Activated effector memory CD4-positive, alpha-beta T cell treated with Interleukin-2 at 50 U/mL for 16 hours (primary cell): Measurements from ENCODE around the gene KLF3.

Source experiments
- DNase-seq: peaks from one replicate; pipeline ENCODE4 v3.0.0-alpha.2; 2020

Gene KLF3

DNA sequence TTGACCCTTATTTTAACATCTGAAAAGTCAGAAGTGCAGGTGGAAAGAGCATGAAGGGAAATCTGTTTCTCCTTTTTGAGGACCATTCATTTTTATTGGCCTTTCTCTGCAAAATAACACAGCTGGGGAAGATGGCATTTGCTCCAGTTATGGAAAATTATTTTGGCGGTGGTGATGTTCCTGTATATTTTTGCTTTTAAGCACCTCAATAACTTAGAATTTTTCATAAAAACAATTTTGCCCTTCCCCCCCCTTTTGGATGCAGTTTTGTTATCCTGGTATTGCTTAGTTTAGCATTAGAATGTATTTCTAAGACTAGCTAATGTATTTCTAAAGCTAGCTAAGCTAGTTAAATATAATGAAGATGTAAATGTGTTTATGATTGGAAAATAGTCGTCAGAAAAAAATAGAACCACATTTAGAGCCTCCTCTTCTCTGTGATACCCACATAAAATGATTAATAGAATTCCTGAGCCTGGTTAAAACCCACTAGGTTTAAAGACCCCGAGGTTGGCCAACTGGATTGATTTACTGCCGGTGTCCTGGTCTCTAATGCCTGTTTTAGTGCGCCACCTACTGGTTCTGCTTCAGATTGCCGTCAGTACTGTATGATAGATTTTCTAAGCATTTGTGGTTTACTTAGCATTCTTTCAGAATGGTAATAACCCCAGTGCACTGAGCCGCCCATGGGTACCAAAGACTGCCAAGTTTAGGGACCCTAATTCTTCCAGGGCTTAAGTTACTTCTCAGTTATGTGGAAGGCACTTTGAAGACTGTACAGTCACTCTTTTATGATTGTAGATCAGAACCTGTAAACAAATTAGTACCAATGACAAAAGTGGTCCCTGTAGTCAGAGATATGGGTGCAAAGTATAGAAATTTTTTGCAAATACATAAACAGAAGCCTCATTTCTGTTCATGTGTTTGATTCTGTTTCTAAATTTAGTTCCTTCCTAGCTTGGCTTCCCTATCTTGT, 11.4 kb downstream of the KLF3 start:
- DNase-seq: peak; percentile 63

DNA sequence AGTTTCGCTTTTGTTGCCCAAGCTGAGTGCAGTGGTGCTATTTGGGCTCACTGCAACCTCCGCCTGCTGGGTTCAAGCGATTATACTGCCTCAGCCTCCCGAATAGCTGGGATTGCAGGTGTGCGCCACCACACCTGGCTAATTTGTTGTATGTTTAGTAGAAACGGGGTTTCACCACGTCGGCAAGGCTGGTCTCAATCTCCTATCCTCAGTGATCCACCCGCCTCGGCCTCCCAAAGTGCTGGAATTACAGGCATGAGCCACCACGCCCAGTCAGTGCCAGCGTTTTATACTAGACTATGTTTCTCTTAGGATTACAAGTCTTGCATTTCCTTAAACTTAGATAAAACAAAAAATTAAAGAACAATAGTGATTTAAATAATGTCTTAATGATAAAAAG, 13.0 kb downstream of the KLF3 start:
- no peak for DNase-seq

DNA sequence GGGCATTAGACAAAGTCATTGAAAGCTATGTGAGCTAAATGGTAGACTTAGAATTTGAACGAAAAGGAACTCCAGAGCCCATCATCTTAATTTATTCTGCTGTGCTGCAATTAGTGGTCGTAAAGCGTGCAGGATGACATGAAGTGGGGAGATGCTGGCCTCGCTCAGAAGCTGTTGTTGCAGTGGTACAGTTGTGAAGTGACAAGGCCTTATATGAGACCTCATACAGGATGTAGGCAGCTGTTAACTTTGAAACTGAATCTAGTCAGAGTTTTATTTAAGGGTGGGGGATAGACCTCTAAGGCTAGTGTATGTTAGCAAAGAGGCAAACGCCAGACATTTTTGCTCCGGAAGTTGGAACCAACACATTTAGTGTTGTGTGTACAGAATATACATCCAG, 13.4 kb downstream of the KLF3 start:
- no peak for DNase-seq

DNA sequence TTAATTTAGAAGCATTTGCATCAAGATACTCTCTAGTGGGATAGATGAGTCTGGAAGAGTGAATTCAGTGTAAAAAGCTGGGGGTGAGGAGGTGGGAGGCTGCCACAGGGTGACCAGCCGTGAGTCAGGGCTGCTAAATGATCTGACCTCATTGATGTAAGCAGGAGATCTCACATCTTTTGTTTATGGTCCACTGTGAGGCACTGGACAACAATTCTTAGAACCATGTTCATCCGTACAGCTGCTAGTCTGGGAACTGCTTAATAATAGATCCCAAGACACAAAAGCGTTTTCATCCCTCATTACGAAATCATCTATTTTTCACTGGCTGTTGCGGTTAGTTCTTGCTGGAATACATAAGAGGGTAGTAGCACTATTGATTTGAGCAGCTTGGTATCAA, 14.1 kb downstream of the KLF3 start:
- DNase-seq: no peak

DNA sequence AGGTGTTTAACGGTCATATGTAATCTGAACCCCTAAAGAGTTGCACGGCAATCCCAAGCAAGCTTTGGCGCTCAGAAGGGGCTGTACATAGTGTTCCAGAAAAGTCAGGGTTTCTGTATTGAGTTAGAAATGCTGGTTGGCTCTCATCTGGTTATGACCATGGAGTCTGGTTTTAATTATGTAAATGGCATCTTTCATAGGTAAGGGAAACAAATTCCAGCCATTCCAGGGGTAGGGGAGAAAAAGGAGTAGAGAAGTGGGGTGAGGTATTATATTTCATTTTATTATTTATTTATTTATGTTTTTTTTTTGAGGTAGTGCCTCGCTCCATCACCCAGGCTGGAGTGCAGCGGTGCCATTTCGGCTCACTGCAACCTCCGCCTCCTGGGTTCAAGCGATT, 15.9 kb downstream of the KLF3 start:
- no peak for DNase-seq

DNA sequence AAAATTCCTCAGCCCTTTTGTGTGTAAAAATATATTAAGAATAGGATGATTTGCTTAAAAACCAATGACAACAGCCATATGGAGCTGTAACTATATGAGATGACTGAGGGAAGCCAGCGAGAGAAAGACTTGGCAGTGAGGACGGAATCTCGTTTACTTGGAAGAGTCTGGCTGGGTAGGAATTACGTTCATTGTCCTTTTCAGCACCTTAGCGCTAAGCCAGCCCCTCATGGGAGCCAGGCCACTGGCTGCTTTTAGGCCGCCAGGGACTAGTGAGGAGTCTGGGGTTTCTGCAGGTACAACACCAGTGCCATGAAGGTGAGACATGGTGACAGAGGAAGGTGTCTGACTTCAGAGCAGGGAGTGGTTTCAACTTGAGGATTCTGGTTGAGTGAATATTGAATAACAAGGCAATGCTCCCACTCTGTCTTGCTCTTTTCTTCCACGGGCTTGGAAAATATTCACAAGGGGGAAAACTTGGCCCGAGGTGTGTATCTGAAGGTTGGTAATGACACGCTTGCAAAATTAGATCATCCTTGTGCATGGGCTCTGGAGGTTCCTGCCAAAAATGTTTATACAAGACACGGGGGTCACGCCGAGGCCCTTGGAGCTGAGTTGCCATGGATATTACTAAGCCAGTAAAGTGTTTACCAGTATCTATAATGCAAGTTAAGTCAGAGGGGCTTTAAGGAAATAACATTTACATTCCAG, 17.4 kb downstream of the KLF3 start:
- DNase-seq: no peak

DNA sequence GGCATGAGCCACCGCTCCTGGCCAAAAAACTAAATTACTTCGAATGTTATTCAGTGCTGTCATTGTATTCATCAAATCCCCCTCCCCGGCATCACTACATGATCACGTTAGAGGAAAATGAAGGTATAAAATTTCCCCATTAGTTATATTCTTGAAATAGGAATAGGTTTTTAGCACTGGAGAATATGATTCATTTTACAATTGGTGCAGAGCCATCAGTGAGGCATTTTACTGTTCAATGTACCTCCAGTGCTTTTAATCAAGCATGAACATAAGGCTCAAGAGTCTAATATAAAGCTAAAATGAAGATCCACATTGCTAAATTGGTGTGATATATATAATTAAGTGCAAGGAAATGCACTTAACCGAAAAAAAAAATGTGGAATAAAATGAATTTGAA, 18.3 kb downstream of the KLF3 start:
- no peak for DNase-seq

DNA sequence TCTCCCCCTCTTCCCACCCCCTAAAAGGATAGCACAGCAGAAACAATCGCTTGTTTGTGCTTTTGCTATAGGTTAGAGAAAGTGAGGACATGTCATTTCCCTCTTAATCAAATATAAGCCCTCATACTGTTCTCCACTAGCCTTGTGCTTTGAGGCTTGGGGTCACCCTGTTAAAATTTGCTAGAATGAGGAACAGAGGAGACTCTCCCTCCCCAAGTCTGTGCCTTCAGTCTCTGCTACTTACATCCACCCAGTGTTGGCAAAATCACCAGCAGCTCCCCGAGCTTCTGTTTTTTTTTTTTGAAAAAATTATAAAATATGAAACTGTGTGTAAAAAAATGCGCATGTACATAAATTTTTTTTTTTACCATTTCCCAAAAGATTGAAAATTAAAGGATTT, 19.3 kb downstream of the KLF3 start:
- DNase-seq: no peak

DNA sequence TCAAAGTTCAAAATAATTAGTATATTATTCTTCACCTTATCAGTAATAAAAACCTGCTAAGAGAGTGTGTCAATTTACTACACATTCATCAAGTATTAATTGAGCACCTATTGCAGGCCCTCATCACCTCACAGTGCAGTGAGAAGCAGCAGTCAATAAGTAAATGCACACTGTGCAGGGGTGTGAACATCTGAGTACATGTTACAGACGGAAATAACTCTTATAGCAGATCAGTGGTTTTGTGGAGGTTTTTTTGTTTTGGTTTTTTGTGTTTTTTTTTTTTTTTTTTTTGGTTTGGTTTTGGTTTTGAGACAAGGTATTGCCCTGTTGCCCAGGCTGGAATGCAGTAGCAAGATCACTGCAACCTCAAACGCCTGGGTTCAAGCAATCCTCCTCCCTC, 20.3 kb downstream of the KLF3 start:
- DNase-seq: no peak

DNA sequence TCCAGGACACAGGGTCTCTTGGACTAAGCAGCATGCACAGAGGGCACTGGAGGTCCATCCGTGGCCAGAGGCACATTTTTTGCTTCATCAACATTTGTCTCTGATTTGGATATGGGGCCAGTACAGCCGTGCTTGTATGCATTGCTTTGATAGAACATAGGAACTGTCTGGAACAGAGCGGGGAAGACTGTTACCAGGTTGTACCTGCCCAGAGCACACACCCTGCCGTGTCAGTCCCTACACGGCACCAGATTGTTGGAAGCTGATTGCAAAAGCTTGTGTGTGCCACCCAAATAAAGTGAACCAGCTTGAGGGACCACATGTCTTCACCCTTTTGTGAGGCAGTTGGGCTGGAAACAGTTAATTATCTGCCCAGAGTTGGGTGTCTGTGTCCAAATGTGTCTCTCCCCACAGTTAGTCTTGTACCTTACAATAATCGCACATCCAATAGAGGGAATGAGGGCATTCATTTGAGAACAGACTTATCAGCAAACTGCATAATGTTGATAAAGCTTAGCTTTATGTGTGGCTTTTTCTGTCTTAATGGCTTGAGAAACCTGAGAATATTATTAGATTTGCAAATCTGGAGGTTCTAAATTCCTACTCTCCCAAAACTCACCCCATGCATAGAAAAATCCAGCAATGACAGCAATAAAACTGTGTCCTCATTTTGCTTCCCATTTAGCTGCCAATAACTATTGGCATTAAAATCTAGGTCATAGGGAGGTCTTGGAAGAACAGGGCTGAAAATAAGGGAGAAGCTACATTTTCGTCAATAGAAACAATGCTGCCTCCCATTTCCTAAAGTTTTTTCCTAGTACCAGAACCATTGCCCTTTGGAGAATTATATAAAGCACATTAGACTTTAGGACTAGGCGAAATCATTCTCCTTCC, 21.2 kb downstream of the KLF3 start:
- DNase-seq: no peak

DNA sequence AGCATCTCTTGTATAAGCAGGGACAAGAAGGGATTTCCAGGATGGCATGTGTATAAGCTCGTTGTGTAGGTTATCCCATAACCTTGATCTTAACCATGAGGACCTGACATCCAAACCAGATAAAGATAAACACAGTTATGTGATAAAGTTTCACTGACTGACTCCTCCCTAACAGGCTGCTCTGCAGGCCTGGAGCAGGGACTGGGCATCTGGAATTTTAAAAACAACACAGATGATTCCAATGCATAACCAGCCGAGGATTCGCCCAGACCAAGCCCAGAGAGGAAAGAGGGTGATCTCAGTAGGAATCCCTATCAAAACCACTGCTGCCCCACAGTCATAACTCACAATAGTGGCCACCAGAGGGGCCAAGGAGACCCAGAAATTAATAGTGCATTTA, 22.7 kb downstream of the KLF3 start:
- no peak for DNase-seq

DNA sequence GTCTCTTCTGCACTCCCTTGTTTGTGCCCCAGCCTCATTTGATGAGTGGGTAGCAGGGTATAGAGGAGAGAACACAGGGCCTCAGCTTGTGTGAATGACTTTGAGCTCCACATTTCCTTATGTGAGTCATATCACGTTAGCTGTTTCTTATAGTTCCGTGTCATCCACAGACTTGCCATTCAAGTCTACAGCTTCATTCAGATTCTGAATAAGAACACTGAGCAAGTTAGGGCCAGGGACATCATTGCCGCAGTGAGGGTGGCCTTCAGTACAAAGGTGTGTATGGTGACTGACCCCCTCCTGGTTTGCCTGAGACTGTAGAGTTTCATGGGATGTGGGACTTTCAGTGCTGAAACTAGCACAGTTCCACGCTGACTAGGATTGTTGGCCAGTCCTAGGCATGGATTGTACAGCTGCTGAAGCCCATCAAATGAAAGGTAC, 23.6 kb downstream of the KLF3 start:
- no peak for DNase-seq

DNA sequence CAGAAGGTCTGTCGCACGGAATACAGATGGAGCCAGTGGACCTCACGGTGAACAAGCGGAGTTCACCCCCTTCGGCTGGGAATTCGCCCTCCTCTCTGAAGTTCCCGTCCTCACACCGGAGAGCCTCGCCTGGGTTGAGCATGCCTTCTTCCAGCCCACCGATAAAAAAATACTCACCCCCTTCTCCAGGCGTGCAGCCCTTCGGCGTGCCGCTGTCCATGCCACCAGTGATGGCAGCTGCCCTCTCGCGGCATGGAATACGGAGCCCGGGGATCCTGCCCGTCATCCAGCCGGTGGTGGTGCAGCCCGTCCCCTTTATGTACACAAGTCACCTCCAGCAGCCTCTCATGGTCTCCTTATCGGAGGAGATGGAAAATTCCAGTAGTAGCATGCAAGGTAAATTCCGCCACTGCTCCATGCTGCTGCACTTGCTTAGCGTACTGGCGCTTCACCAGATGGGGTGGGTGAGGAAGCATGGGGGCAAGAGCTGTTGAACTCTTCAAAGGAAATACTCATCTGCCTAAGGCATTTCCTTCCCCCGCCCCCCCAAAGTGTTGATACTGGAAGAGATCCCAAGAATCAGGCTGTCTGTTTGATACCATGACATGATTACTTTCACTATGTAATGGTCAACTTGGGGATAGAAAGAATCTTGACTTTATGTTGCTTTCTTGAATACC, 24.8 kb downstream of the KLF3 start:
- DNase-seq: no peak

DNA sequence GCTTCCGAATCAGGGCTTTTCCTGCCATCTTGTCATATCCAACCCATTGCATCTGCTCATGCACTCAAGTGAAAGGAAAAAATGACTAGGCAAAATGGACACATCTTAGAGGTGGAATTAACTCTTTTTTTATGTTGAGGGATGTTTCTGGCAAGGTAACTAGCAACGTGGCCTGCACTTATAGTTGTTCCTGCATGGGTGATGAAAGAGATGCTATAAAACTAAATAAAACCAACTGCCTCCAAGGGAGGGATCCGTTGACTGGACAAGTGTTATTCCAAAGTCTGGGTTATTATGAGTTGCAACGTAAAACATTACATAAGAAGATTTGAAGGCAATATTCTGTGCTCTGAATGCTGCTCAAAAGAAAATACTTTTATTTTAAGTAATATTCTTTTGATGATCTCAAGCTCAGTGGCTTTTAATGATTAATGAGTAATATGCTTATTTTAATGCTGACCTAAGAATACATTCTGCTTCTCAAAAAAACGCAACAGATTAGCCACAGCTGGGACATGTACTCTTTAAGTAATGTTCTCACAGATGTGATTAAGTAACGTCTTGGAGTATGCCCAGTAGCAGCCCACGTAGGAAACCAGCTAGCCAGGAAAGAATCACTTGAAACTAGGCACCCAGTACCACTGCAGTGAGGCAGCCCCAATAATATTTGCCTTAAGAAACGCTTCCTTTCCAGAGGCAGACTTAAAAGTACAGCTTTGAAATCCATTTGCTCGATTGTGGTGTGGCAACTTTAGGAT, 27.4 kb downstream of the KLF3 start:
- DNase-seq: no peak

DNA sequence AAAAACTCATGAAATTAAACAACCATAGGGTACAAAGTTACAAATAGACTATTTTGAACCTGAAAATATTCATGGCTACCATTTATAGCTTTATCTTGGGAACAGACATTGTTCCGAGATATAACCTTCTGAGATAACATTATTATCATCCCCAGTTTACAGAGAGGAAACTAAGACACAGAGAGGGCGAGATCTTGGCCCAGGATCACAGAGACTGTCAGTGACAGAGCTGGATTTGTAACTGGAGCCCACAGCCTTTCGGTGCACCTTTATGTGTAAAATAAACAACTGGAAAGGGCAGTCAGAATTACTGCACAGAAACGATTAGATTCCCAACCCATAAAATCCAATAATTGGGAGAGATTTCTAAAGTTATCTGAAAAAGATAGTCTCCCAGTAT, 28.4 kb downstream of the KLF3 start:
- no peak for DNase-seq

DNA sequence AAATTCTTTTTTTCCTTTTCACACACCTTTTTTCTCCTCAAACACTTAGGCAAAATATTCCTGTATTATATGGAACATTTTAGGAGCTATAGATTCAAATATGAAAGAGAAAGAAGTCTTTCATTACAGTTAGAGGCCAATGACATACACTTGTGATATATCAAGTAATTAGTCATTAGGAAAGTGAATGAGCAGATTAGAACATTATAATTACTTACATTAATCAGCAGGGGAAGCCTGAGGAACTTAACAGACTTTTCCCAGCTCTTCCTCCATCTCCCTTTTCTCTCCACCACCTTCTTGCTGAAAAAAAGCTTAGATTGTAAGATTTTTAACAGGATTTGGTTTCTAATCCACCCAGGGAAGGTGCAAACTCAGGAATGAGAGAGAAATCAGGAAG, 29.6 kb downstream of the KLF3 start:
- DNase-seq: no peak

DNA sequence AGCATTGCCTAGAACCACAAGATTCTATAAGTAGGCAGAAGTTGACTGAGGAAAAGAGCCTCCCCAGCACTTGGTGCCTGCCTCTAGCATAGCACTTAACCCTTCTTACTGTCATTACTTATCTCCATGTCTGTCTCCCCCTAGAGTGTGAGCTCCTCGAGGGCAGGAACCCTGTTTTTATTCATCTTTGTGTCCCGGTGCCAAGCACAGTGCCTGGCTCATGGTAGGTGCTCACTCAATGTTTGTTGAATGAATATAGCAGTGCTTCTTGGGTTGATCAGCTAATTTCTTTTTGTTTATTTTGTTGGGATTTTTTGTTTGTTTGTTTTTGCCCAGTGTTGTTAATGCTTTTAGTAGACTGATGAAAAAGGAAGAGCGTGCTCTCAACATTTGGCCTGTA, 30.3 kb downstream of the KLF3 start:
- DNase-seq: no peak

DNA sequence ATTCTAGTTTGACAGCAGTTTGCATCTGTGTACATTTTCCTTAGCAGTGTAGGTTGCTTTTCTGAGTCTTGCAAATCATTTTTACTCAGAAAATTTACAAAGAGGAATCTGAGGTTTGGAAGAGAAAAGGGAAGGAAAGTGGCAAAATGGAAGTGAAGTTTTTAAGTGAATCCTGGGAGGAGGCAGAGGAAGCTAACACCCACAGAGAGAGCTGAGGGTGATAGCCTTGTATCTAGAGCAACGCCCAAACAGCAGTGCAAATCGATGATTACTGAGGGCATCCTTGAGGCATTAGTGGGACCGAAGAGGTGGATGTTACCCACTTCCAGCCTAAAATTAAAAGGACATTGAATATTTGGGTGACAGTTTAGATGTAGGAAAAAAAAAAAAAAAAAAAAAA, 31.8 kb downstream of the KLF3 start:
- DNase-seq: no peak

DNA sequence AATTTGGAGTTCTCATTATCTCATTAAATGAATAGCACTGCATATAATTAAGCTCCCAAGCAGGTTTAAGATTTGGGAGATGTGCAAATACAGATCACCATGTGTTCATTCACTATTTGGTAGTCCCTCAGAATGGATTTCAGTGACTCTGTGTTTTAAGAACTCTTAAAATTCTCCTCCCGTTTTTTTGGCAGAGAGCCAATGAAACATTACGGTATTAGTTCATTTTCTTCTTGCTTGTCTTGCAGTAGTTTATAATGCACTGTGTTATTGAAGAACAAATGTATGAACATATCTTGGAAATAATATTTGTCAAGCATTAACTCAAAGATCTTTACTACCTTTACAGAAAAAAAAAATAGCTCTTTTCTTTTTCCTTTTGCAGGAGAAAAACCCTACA, 32.7 kb downstream of the KLF3 start:
- DNase-seq: no peak

DNA sequence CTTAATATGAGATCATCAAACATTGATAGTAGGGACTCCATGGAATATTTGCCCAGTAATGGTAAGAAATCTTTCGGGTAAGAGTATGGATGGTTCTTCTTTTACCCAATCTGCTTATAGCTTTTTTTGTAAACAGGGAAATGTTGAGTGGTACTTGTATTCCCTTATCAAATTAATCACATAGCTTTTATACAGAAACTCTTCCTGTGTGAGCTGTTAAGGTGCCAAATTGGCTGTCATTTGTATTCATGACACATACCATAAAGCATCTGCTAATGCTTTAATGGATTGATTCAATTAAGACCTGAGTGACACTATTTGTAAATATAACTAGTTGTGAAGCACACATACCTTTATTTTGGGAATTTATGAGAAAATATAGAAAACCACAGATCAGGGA, 34.2 kb downstream of the KLF3 start:
- DNase-seq: no peak

DNA sequence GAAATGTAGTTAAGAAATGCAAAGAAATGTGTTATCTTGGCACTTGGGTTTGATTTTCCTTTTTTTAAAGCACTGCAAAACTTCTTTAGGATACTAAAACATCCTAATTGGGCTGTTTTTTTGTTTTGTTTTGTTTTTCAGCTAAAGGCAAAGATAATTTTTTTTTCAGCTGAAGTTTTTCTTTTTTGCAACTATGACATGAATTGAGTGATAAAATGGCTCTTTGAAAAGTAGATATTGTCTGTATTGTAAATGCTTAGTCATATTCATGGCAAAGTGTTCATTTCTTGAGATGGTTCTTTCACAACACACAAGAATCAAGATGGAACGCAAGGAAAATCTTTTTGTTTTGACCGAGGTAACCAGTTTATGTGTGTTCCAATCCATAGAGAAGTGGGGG, 35.1 kb downstream of the KLF3 start:
- no peak for DNase-seq

DNA sequence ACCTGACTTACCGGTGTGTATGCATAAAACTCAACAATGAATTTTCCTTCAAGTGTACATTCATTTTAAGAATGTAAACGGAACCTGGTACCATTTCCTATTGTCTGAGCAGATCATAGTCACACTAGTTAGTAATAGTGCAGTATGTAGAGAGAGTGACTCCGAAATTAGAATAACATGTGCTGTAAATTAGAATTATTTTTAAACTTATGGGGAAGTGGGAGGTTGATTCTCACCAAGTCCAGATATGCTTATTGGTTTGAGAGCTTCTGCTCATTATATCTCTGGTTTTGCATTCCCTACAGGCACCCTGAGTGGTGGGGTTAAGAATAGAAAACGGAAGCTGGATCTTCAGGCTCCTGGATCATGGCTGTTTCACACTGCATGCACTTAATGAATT, 39.6 kb downstream of the KLF3 start:
- DNase-seq: no peak
